HEK293 (cell line): ENCODE results near the gene TNFRSF6B.

Experiments used
- BCL6B ChIP-seq: fragments of 450-650 bp; formaldehyde crosslinking; IDR thresholded peaks from 2 replicates; pipeline ENCODE4 v1.5.1; 2017; ENCODE audit warnings: missing biosample characterization, missing genetic modification characterization
- HIC1 ChIP-seq: fragments of 450-650 bp; formaldehyde crosslinking; IDR thresholded peaks from 2 replicates; pipeline ENCODE4 v1.5.1; 2016; ENCODE audit warnings: missing biosample characterization, missing genetic modification characterization
- KLF10 ChIP-seq: fragments of 450-650 bp; IDR thresholded peaks from 2 replicates; pipeline ENCODE4 v1.5.1; 2018; ENCODE audit warnings: missing biosample characterization, mild to moderate bottlenecking, missing genetic modification characterization
- KLF17 ChIP-seq: fragments of 450-650 bp; formaldehyde crosslinking; IDR thresholded peaks from 2 replicates; pipeline ENCODE4 v1.5.1; 2016; ENCODE audit warnings: missing biosample characterization, missing genetic modification characterization
- MYNN ChIP-seq: fragments of 450-650 bp; formaldehyde crosslinking; IDR thresholded peaks from 2 replicates; pipeline ENCODE4 v1.5.1; 2016; ENCODE audit warnings: missing biosample characterization, missing genetic modification characterization, borderline replicate concordance
- SP2 ChIP-seq: fragments of 450-650 bp; formaldehyde crosslinking; IDR thresholded peaks from 2 replicates; pipeline ENCODE4 v1.5.1; 2016; ENCODE audit warnings: missing biosample characterization, missing genetic modification characterization
- SP3 ChIP-seq: fragments of 450-650 bp; formaldehyde crosslinking; IDR thresholded peaks from 2 replicates; pipeline ENCODE4 v1.5.1; 2016; ENCODE audit warnings: missing biosample characterization, missing genetic modification characterization
- TRIM28 ChIP-seq: IDR thresholded peaks from 2 replicates; pipeline ENCODE4 v1.6.1; 2011; ENCODE audit warnings: low read length, control low read depth, borderline replicate concordance
- ZBTB21 ChIP-seq: fragments of 450-650 bp; formaldehyde crosslinking; IDR thresholded peaks from 2 replicates; pipeline ENCODE4 v1.5.1; 2017; ENCODE audit warnings: missing biosample characterization, missing genetic modification characterization
- ZBTB7A ChIP-seq: fragments of 450-650 bp; formaldehyde crosslinking; IDR thresholded peaks from 2 replicates; pipeline ENCODE4 v1.5.1; 2016; ENCODE audit warnings: low read depth, missing biosample characterization, missing genetic modification characterization
- ZFHX2 ChIP-seq: fragments of 450-650 bp; formaldehyde crosslinking; conservative IDR thresholded peaks from 2 replicates; pipeline ENCODE4 v1.5.1; 2016; ENCODE audit warnings: missing biosample characterization, missing genetic modification characterization
- ZNF121 ChIP-seq: fragments of 450-650 bp; formaldehyde crosslinking; IDR thresholded peaks from 2 replicates; pipeline ENCODE4 v1.5.1; 2016; ENCODE audit warnings: missing biosample characterization, missing genetic modification characterization
- ZNF140 ChIP-seq: fragments of 450-650 bp; formaldehyde crosslinking; IDR thresholded peaks from 2 replicates; pipeline ENCODE4 v1.5.1; 2016; ENCODE audit warnings: missing biosample characterization, missing genetic modification characterization
- ZNF274 ChIP-seq, 2 experiments: fragments of 200-500 bp in 1 of 2; fragments of 450-650 bp in 1 of 2; sonication (Bioruptor generic) in 1 of 2; formaldehyde crosslinking in 1 of 2; IDR thresholded peaks; 2 replicates each; pipeline versions ENCODE4 v1.5.1 to v1.6.1; 2014 to 2016; ENCODE audit warnings: borderline replicate concordance in 1 of 2, inconsistent platforms in 1 of 2, low read length in 1 of 2, missing biosample characterization in 1 of 2, missing genetic modification characterization in 1 of 2
- ZNF280D ChIP-seq: fragments of 450-650 bp; formaldehyde crosslinking; IDR thresholded peaks from 2 replicates; pipeline ENCODE4 v1.5.1; 2016; ENCODE audit warnings: missing biosample characterization, missing genetic modification characterization
- ZNF302 ChIP-seq: fragments of 450-650 bp; formaldehyde crosslinking; IDR thresholded peaks from 2 replicates; pipeline ENCODE4 v1.5.1; 2016; ENCODE audit warnings: missing biosample characterization, missing genetic modification characterization, low read depth
- ZNF335 ChIP-seq: fragments of 450-650 bp; formaldehyde crosslinking; conservative IDR thresholded peaks from 2 replicates; pipeline ENCODE4 v1.5.1; 2016; ENCODE audit warnings: missing biosample characterization, missing genetic modification characterization
- ZNF341 ChIP-seq: fragments of 450-650 bp; formaldehyde crosslinking; IDR thresholded peaks from 2 replicates; pipeline ENCODE4; 2016; ENCODE audit warnings: low read depth, missing biosample characterization, missing genetic modification characterization
- ZNF362 ChIP-seq: fragments of 450-650 bp; formaldehyde crosslinking; IDR thresholded peaks from 2 replicates; pipeline ENCODE4 v1.5.1; 2016; ENCODE audit warnings: missing biosample characterization, missing genetic modification characterization
- ZNF398 ChIP-seq: fragments of 450-650 bp; formaldehyde crosslinking; IDR thresholded peaks from 2 replicates; pipeline ENCODE4 v1.5.1; 2017; ENCODE audit warnings: missing biosample characterization, missing genetic modification characterization
- ZNF48 ChIP-seq: fragments of 450-650 bp; formaldehyde crosslinking; IDR thresholded peaks from 2 replicates; pipeline ENCODE4 v1.5.1; 2016; ENCODE audit warnings: missing biosample characterization, missing genetic modification characterization
- ZNF510 ChIP-seq: fragments of 450-650 bp; formaldehyde crosslinking; IDR thresholded peaks from 2 replicates; pipeline ENCODE4 v1.5.1; 2018; ENCODE audit warnings: mild to moderate bottlenecking, missing genetic modification characterization, missing biosample characterization; ENCODE audit not compliant: insufficient replicate concordance
- ZNF626 ChIP-seq: fragments of 450-650 bp; sonication (Bioruptor Pico); formaldehyde crosslinking; IDR thresholded peaks from 2 replicates; pipeline ENCODE4 v1.5.1; 2018; ENCODE audit warnings: missing biosample characterization, missing genetic modification characterization, inconsistent platforms
- ZNF664 ChIP-seq: fragments of 450-650 bp; formaldehyde crosslinking; IDR thresholded peaks from 2 replicates; pipeline ENCODE4 v1.5.1; 2016; ENCODE audit warnings: missing biosample characterization, missing genetic modification characterization
- ZNF677 ChIP-seq: fragments of 450-650 bp; IDR thresholded peaks from 2 replicates; pipeline ENCODE4 v1.5.0; 2018; ENCODE audit warnings: missing biosample characterization, mild to moderate bottlenecking, missing genetic modification characterization, moderate library complexity
- ZNF776 ChIP-seq: fragments of 450-650 bp; formaldehyde crosslinking; IDR thresholded peaks from 2 replicates; pipeline ENCODE4 v1.5.0; 2017; ENCODE audit warnings: missing biosample characterization, missing genetic modification characterization, borderline replicate concordance
- ZSCAN18 ChIP-seq: fragments of 450-650 bp; formaldehyde crosslinking; IDR thresholded peaks from 2 replicates; pipeline ENCODE4 v1.5.1; 2016; ENCODE audit warnings: missing biosample characterization, missing genetic modification characterization

TNFRSF6B gene

GRCh38 chr20:63682384-63683139, 13.9 kb upstream of the TNFRSF6B start (continued):
- TF ChIP-seq ZNF335 (no peak), ZNF362 (tag by site-specific recombination) (no peak), ZNF677 (no peak), ZNF274 (IDR thresholded peaks at IDR 0.05; ENCODE audit: low read length) (no peak), ZNF274 (tag by site-specific recombination; IDR thresholded peaks at IDR 0.05; ENCODE audit: borderline replicate concordance) (no peak), KLF17 (tag by site-specific recombination) (peak; percentile 29; the same call in 1 of the 2 replicates), ZNF280D (tag by site-specific recombination) (no peak), MYNN (tag by site-specific recombination) (no peak), ZNF140 (tag by site-specific recombination) (no peak), ZNF341 (no peak), TRIM28 (no peak), ZBTB21 (tag by site-specific recombination) (peak; percentile 38; the same call in 1 of the 2 replicates), HIC1 (tag by site-specific recombination) (peak; percentile 90), ZNF664 (tag by site-specific recombination) (no peak), ZNF776 (tag by site-specific recombination) (no peak), SP3 (tag by site-specific recombination) (peak; percentile 65), ZBTB7A (tag by site-specific recombination) (no peak), ZFHX2 (tag by site-specific recombination) (peak; percentile 91), SP2 (peak; percentile 32), ZNF398 (tag by site-specific recombination) (no peak), ZNF48 (tag by site-specific recombination) (no peak), ZNF302 (tag by site-specific recombination) (no peak), ZNF626 (tag by site-specific recombination) (no peak), ZNF510 (tag by site-specific recombination) (no peak), ZNF121 (tag by site-specific recombination) (no peak), KLF10 (tag by site-specific recombination) (peak; percentile 45; the same call in 1 of the 2 replicates), BCL6B (no peak), ZSCAN18 (tag by site-specific recombination) (no peak)
